HepG2 (cell line): Measurements from ENCODE around the gene ATP9A. TPM values are rescaled to one million over a fixed set of nuclear protein-coding genes. Genes with fewer than 3 reads are reported as not detected.

ENCODE experiments used
- ATF7 ChIP-seq, 2 experiments: fragments of 450-650 bp in 1 of 2; sonication (generic) in 1 of 2; formaldehyde crosslinking in 1 of 2; IDR thresholded peaks; 2 replicates each; pipeline versions ENCODE4 v1.4.0 to v1.6.1; 2016 to 2020; ENCODE audit warnings: antibody characterized with exemption in 1 of 2, mild to moderate bottlenecking in 1 of 2, missing genetic modification reagents in 1 of 2
- CENPT ChIP-seq: sonication (generic); formaldehyde crosslinking; IDR thresholded peaks from 2 replicates; pipeline ENCODE4 v1.8.0; 2022; ENCODE audit warnings: low read depth, mild to moderate bottlenecking, moderate library complexity, missing genetic modification reagents
- ELF3 ChIP-seq: IDR thresholded peaks from 2 replicates; pipeline ENCODE4 v1.6.1; 2016; ENCODE audit warnings: missing genetic modification reagents, missing compliant biosample characterization
- EZH2 ChIP-seq: conservative IDR thresholded peaks from 2 replicates; pipeline ENCODE4 v1.6.1; 2012; ENCODE audit warnings: mild to moderate bottlenecking, low read depth, low read length, moderate library complexity
- FOXA1 ChIP-seq, 2 experiments: fragments of 450-650 bp in 1 of 2; sonication (generic) in 1 of 2; formaldehyde crosslinking in 1 of 2; IDR thresholded peaks; 2 replicates each; pipeline versions ENCODE4 v1.4.0 to v1.6.1; 2016 to 2020; ENCODE audit warnings: missing genetic modification reagents in 1 of 2
- GFI1 ChIP-seq: sonication (generic); formaldehyde crosslinking; IDR thresholded peaks from 2 replicates; pipeline ENCODE4 v1.5.0; 2020; ENCODE audit warnings: missing genetic modification reagents, mild to moderate bottlenecking, borderline replicate concordance
- PHF21A ChIP-seq: sonication (generic); formaldehyde crosslinking; IDR thresholded peaks from 2 replicates; pipeline ENCODE4 v1.5.0; 2020; ENCODE audit warnings: mild to moderate bottlenecking, missing genetic modification reagents
- RARG ChIP-seq: sonication (generic); formaldehyde crosslinking; IDR thresholded peaks from 2 replicates; pipeline ENCODE4 v1.4.0; 2020; ENCODE audit warnings: low read depth, mild to moderate bottlenecking, missing genetic modification reagents
- TCF7L2 ChIP-seq: IDR thresholded peaks from 2 replicates; pipeline ENCODE4 v1.6.1; 2011; ENCODE audit warnings: mild to moderate bottlenecking, low read depth, low read length, moderate library complexity
- ZFP36L1 ChIP-seq: sonication (generic); formaldehyde crosslinking; IDR thresholded peaks from 2 replicates; pipeline ENCODE4 v1.8.0; 2022; ENCODE audit warnings: mild to moderate bottlenecking, missing genetic modification reagents, moderate library complexity
- ZFP37 ChIP-seq: sonication (generic); formaldehyde crosslinking; IDR thresholded peaks from 2 replicates; pipeline ENCODE4 v1.4.0; 2020; ENCODE audit warnings: missing genetic modification reagents, borderline replicate concordance
- ZMYM2 ChIP-seq: sonication (generic); formaldehyde crosslinking; IDR thresholded peaks from 2 replicates; pipeline ENCODE4 v1.8.0; 2022; ENCODE audit warnings: mild to moderate bottlenecking, missing genetic modification reagents
- ZNF12 ChIP-seq: sonication (generic); formaldehyde crosslinking; IDR thresholded peaks from 2 replicates; pipeline ENCODE4 v1.5.0; 2020; ENCODE audit warnings: missing genetic modification reagents
- ZNF17 ChIP-seq: sonication (generic); formaldehyde crosslinking; IDR thresholded peaks from 2 replicates; pipeline ENCODE4 v1.5.0; 2020; ENCODE audit warnings: mild to moderate bottlenecking, missing genetic modification reagents
- ZNF547 ChIP-seq: sonication (generic); formaldehyde crosslinking; IDR thresholded peaks from 2 replicates; pipeline ENCODE4 v1.5.1; 2020; ENCODE audit warnings: mild to moderate bottlenecking, missing genetic modification reagents
- ZNF549 ChIP-seq: sonication (generic); formaldehyde crosslinking; IDR thresholded peaks from 2 replicates; pipeline ENCODE4 v1.5.0; 2020; ENCODE audit warnings: missing genetic modification reagents
- ZNF761 ChIP-seq: sonication (generic); formaldehyde crosslinking; conservative IDR thresholded peaks from 2 replicates; pipeline ENCODE4 v1.4.0; 2020; ENCODE audit warnings: mild to moderate bottlenecking, missing genetic modification reagents
- polyA plus RNA-seq, 8 experiments: library from polyadenylated mRNA; depleted of rRNA in 3 of 8; stranded (reverse) in 7 of 8; unstranded in 1 of 8; fragments of >200 nt; fragmentation: Illumina TruSeq in 4 of 8; extraction: Trizol in 4 of 8; gene quantifications; 2 replicates each; pipeline versions ENCODE4 v1.2.1 to v1.2.3, GENCODE V29; 2011 to 2016; ENCODE audit warnings: low read depth in 4 of 8, missing spikeins in 1 of 8, mixed read lengths in 1 of 8; ENCODE audit not compliant: insufficient read depth in 1 of 8
- total RNA-seq, 5 experiments: library from RNA; depleted of rRNA; stranded (reverse); fragments of >200 nt; fragmentation: Illumina TruSeq; extraction: Trizol; gene quantifications; 2 replicates each; pipeline ENCODE4 v1.2.3, GENCODE V29; 2016; ENCODE audit warnings: low read depth in 1 of 5
- TF ChIP-seq, protein P1 (sequence below): IDR thresholded peaks from 2 replicates; pipeline ENCODE4 v1.6.1; 2016; ENCODE audit warnings: mild to moderate bottlenecking, missing biosample characterization, missing genetic modification reagents
- TF ChIP-seq, protein P2 (sequence below): conservative IDR thresholded peaks from 2 replicates; pipeline ENCODE4 v1.6.1; 2018; ENCODE audit warnings: missing genetic modification reagents
- TF ChIP-seq, protein P3 (sequence below): sonication (generic); formaldehyde crosslinking; IDR thresholded peaks from 2 replicates; pipeline ENCODE4 v1.5.0; 2020; ENCODE audit warnings: missing genetic modification reagents
- TF ChIP-seq, protein P4 (sequence below): sonication (generic); formaldehyde crosslinking; IDR thresholded peaks from 2 replicates; pipeline ENCODE4 v1.4.0; 2020; ENCODE audit warnings: missing genetic modification reagents
- TF ChIP-seq, protein P5 (sequence below): sonication (generic); formaldehyde crosslinking; IDR thresholded peaks from 2 replicates; pipeline ENCODE4 v1.5.1; 2020; ENCODE audit warnings: mild to moderate bottlenecking, moderate library complexity, missing genetic modification reagents
- TF ChIP-seq, protein P6 (sequence below): IDR thresholded peaks from 2 replicates; pipeline ENCODE4 v1.6.1; 2018; ENCODE audit warnings: missing genetic modification reagents

The ATP9A gene
- total and polyA plus RNA-seq, 2 of the 13 experiments (the other 11 are each of a cell fraction or from before 2014, with no cell fraction given) = 11.8 to 18.5 TPM

DNA sequence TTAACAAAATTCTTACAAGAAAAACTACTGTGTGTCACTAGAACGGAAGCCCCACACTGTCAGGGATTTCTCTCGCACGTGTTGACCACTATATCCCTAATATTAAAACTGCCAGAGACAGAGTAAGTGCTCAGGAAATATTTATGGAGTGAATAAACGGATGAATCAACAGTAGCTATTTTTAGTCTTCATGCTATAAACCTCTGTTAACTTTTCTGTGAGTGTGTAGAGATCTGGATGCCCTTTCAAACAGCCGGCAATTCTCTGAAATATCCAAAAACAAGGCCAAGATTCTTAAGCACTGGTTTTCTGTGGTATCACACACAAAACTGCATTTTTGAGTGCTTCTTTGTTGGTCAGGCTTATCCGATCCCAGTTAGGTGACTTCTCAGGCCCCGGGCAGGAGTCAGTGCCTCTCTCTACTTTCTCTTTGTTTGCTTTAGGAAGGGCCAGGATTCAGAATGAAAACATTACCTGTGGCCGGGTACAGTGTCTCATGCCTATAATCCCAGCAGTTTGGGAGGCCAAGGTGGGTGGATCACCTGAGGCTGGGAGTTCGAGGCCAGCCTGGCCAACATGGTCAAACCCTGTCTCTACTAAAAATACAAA, 15.7 kb downstream of the ATP9A start (continued):
- TF ChIP-seq, protein P1, sequence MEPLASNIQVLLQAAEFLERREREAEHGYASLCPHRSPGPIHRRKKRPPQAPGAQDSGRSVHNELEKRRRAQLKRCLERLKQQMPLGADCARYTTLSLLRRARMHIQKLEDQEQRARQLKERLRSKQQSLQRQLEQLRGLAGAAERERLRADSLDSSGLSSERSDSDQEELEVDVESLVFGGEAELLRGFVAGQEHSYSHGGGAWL (CRISPR knock-in tag) = no peak
- TF ChIP-seq TCF7L2 (no peak), CENPT (CRISPR knock-in tag) (no peak), ZMYM2 (CRISPR knock-in tag) (0 out of 2 replicates have a peak, but pooled peaks have one; percentile 82), PHF21A (CRISPR knock-in tag) (peak; percentile 39; the same call in 1 of the 2 replicates), RARG (CRISPR knock-in tag) (no peak), ZNF547 (no peak), ZFP37 (no peak), ZNF12 (no peak), EZH2 (no peak), ATF7 (IDR thresholded peaks at IDR 0.05) (no peak), ATF7 (CRISPR knock-in tag; IDR thresholded peaks at IDR 0.05) (no peak), FOXA1 (IDR thresholded peaks at IDR 0.05) (no peak), FOXA1 (CRISPR knock-in tag; IDR thresholded peaks at IDR 0.05) (peak; percentile 30; the same call in 1 of the 2 replicates), ZNF549 (CRISPR knock-in tag) (no peak), ZNF761 (CRISPR knock-in tag) (no peak), ELF3 (CRISPR knock-in tag) (peak; percentile 12; the same call in 1 of the 2 replicates), ZNF17 (CRISPR knock-in tag) (no peak), ZFP36L1 (CRISPR knock-in tag) (no peak), GFI1 (0 out of 2 replicates have a peak, but pooled peaks have one; percentile 19)
- TF ChIP-seq, protein P2, sequence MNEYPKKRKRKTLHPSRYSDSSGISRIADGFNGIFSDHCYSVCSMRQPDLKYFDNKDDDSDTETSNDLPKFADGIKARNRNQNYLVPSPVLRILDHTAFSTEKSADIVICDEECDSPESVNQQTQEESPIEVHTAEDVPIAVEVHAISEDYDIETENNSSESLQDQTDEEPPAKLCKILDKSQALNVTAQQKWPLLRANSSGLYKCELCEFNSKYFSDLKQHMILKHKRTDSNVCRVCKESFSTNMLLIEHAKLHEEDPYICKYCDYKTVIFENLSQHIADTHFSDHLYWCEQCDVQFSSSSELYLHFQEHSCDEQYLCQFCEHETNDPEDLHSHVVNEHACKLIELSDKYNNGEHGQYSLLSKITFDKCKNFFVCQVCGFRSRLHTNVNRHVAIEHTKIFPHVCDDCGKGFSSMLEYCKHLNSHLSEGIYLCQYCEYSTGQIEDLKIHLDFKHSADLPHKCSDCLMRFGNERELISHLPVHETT = no peak
- TF ChIP-seq, protein P3, sequence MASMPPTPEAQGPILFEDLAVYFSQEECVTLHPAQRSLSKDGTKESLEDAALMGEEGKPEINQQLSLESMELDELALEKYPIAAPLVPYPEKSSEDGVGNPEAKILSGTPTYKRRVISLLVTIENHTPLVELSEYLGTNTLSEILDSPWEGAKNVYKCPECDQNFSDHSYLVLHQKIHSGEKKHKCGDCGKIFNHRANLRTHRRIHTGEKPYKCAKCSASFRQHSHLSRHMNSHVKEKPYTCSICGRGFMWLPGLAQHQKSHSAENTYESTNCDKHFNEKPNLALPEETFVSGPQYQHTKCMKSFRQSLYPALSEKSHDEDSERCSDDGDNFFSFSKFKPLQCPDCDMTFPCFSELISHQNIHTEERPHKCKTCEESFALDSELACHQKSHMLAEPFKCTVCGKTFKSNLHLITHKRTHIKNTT (CRISPR knock-in tag) = no peak
- TF ChIP-seq, protein P4, sequence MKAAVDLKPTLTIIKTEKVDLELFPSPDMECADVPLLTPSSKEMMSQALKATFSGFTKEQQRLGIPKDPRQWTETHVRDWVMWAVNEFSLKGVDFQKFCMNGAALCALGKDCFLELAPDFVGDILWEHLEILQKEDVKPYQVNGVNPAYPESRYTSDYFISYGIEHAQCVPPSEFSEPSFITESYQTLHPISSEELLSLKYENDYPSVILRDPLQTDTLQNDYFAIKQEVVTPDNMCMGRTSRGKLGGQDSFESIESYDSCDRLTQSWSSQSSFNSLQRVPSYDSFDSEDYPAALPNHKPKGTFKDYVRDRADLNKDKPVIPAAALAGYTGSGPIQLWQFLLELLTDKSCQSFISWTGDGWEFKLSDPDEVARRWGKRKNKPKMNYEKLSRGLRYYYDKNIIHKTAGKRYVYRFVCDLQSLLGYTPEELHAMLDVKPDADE (CRISPR knock-in tag) = no peak
- TF ChIP-seq, protein P5, sequence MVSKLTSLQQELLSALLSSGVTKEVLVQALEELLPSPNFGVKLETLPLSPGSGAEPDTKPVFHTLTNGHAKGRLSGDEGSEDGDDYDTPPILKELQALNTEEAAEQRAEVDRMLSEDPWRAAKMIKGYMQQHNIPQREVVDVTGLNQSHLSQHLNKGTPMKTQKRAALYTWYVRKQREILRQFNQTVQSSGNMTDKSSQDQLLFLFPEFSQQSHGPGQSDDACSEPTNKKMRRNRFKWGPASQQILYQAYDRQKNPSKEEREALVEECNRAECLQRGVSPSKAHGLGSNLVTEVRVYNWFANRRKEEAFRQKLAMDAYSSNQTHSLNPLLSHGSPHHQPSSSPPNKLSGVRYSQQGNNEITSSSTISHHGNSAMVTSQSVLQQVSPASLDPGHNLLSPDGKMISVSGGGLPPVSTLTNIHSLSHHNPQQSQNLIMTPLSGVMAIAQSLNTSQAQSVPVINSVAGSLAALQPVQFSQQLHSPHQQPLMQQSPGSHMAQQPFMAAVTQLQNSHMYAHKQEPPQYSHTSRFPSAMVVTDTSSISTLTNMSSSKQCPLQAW = 0 out of 2 replicates have a peak, but pooled peaks have one; percentile 49
- TF ChIP-seq, protein P6, sequence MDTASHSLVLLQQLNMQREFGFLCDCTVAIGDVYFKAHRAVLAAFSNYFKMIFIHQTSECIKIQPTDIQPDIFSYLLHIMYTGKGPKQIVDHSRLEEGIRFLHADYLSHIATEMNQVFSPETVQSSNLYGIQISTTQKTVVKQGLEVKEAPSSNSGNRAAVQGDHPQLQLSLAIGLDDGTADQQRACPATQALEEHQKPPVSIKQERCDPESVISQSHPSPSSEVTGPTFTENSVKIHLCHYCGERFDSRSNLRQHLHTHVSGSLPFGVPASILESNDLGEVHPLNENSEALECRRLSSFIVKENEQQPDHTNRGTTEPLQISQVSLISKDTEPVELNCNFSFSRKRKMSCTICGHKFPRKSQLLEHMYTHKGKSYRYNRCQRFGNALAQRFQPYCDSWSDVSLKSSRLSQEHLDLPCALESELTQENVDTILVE = no peak
